GM12865 (cell line): Measurements from ENCODE around the gene SPAG17.

Experiments used
- DNase-seq: peaks from one replicate; pipeline ENCODE4 v3.0.0; 2010; ENCODE audit warnings: low read depth
- H3K4me3 ChIP-seq: 2 replicates; pipeline ENCODE4 v1.5.1; 2011; ENCODE audit warnings: mild to moderate bottlenecking, low read depth, low read length, control low read depth
- TF ChIP-seq, protein P1 (sequence below): IDR thresholded peaks from 2 replicates; pipeline ENCODE4 v1.5.1; 2011; ENCODE audit warnings: low read length, control low read depth, low read depth, inconsistent platforms; ENCODE audit not compliant: insufficient read depth; ENCODE audit errors: missing control alignments

The SPAG17 gene

DNA sequence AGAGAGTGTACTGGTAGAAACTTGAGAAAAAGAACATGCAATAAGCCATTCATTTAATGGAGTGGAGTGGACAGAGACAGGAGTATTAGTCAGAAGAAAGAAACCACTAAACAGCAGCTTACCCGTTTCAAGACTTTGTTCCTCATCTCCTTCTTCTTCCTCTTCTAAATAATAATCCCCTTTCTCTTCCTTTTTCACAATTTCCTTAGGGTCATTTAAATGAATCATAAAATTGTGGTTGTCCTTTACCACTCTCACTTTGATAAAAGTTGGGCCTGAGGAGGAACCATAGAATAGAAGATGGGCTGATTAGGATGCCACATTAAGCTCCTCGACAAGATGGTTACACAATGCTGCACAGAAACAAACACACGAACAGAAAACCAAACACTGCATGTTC lies 145.9 kb downstream of the SPAG17 start:
- no peak overlapping the region for H3K4me3 ChIP-seq
- TF ChIP-seq, protein P1, sequence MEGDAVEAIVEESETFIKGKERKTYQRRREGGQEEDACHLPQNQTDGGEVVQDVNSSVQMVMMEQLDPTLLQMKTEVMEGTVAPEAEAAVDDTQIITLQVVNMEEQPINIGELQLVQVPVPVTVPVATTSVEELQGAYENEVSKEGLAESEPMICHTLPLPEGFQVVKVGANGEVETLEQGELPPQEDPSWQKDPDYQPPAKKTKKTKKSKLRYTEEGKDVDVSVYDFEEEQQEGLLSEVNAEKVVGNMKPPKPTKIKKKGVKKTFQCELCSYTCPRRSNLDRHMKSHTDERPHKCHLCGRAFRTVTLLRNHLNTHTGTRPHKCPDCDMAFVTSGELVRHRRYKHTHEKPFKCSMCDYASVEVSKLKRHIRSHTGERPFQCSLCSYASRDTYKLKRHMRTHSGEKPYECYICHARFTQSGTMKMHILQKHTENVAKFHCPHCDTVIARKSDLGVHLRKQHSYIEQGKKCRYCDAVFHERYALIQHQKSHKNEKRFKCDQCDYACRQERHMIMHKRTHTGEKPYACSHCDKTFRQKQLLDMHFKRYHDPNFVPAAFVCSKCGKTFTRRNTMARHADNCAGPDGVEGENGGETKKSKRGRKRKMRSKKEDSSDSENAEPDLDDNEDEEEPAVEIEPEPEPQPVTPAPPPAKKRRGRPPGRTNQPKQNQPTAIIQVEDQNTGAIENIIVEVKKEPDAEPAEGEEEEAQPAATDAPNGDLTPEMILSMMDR: no peak
- DNase-seq: no peak

DNA sequence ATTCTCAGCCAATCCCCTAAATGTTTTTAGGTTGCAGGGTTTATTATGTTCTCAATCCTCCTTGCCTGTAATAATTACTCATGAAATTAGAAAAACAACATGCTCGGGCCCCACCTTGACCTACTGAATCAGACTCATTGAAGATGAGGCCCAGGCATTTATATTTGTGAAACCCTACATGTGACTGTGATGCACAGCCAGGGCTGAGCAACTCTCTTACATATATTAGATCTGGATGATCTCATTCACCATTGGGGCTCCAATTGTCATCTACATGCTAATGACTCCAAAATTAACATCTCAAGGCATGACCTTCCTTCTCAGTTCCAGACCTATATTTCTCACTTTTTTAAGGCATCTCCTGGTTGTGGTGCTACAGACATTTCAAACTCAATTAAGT lies 152.1 kb downstream of the SPAG17 start:
- H3K4me3 ChIP-seq: no peak overlapping the region
- no peak for DNase-seq
- TF ChIP-seq, protein P1: no peak

DNA sequence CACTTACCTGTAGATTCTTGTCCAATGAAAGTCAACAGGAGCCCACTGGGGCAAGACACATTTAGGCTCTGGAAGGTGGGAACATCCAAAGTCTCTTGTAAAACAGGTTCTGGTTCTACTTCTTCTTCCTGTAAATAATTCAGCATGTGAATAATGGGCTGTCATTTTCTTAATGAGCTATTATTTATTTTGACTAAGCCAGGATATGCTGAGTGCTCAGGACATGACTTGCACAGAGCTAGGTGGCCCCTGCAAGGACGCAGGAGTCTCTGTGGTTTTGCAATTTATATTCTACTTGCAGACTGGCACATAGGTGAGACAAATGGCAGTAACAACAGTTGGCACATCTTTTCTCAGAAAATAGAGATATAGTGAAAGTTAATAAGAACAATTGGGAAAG lies 156.8 kb downstream of the SPAG17 start:
- no peak overlapping the region for H3K4me3 ChIP-seq
- TF ChIP-seq, protein P1: no peak
- DNase-seq: no peak

DNA sequence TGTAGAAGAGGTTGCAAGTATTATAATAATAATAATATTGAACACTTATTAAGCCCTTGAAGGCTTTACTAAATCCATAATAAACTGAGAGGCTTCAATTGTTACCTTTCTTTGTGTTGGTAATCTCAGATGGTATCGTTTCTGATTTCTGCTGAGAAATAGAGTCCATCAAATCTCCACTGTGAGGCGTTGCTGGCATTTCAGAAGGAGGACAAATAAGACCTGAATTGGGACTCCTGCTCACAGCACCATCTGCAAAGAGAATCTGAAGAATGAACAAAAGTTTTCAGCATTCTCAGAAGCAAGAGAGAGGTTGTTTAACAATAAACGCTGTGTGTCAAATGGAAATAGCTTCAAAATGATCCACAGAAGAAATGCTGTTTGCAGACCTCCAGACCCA lies 161.8 kb downstream of the SPAG17 start:
- no peak for DNase-seq
- TF ChIP-seq, protein P1: no peak
- no peak overlapping the region for H3K4me3 ChIP-seq

DNA sequence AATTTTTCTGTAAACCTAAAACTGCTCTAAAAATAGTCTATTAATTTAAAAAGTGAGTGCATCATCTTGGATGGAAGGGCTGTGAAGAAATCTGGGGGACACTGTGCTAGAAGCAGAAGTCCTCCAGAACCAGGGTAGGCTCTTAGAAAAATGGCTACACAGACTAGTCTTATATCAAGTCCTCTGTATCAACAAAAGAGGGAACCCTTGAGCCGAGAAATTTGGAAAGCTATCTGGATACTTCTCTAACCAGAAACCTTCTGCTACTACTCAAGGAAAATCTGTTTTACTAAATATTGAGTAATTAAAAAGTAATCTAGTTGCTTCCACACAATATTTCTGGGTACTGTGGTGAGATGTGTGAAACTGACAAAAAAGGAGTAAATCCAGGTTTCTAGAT lies 163.4 kb downstream of the SPAG17 start:
- DNase-seq: no peak
- TF ChIP-seq, protein P1: no peak
- no peak overlapping the region for H3K4me3 ChIP-seq

DNA sequence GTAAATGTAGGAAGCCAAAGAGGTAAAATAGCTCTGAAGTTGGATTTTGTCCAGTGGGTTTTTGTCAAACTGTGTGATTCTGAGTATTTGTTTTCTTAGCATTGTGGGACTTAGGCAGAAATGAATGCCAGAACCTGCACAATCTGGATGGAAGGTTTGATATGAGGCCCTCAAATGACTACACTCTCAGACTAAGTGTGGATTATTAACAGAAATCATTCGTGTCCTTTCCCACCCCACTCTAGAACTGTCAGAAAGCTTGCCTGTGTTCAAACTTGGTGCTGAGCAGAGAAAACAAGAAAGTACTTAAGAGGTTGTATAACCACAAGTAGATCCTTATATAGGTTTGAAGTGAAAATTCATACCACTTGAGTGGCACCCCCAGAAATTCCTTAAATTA lies 167.0 kb downstream of the SPAG17 start:
- H3K4me3 ChIP-seq: no peak overlapping the region
- DNase-seq: no peak
- TF ChIP-seq, protein P1: no peak

DNA sequence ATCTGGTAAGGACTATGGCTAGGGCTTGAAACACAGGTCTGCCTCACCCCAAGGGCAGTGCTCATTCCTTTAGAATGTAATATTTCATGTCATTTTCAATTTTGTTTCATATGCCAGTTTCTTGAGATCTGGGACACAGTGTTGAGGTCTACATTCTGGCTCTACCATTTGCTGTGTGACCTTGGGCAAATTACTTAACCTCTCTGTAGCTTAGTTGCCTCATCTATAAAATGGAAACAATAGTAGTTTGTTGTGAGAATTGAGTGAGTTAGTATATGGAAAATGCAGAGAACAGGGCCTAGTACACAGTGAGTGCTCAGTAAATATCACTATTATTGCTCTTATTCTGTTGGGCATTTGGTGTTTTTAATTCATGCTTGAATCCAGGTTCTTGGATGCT lies 171.1 kb downstream of the SPAG17 start:
- DNase-seq: no peak
- no peak overlapping the region for H3K4me3 ChIP-seq
- TF ChIP-seq, protein P1: no peak
